GM19452 (cell line): ENCODE data around the gene VCL.
A peak's percentile ranks its signal among the peaks of the same experiment; 100 is the strongest.
"Not testable (repeated sequence)": the region's sequence is repeated elsewhere in the genome, so short reads cannot be mapped to it uniquely, and the experiment has no call there.

Source experiments
- ATAC-seq: cut with Tn5 transposase; IDR thresholded peaks from one replicate; pipeline ENCODE4 v1.9.1; 2021; ENCODE audit not compliant: unreplicated experiment

VCL gene

GRCh38 chr10:74000892-74001669 lies 3.2 kb downstream of the VCL start:
- no peak for ATAC-seq

GRCh38 chr10:74006269-74006668 lies 8.4 kb downstream of the VCL start:
- ATAC-seq, result no peak

DNA sequence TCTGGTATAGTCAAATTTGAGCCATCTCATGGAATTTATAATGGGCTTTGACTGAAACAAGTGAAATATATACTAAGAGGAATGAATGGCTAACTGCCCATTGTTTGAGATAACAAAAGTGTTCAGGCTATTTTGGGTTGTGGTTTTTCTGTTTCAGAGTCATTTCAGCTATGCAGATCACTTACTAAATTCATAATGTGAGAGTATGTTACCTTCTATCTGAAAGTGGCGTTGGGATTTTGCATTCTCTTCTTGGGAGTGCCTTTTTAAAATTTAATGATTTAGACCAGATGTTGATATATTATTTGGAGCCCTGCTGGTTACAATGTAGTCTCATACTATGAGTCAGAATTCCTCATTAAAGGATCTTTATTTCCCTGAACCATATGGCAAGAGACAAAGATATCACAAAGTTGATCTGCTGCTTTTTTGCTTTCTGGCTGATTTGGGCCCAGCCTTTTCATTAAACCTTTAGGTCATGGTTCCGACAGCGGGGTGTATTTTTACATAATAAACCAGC lies 10.4 kb downstream of the VCL start:
- ATAC-seq, result no peak

DNA sequence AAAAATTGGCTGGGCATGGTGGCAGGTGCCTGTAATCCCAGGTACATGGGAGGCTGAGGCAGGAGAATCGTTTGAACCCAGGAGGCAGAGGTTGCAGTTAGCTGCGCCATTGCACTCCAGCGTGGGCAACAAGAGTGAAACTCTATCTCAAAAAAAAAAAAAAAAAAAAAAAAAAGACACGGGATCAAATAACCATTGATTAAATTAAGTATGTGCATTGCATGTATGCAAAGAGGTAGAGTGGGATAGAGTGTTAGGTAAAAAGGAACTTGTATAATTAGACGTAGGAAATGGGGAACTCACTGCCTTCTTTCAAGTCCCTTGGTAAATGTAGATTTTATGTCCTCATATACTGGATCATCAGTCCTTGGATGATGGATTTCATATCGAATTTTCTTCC lies 13.1 kb downstream of the VCL start:
- no peak for ATAC-seq

DNA sequence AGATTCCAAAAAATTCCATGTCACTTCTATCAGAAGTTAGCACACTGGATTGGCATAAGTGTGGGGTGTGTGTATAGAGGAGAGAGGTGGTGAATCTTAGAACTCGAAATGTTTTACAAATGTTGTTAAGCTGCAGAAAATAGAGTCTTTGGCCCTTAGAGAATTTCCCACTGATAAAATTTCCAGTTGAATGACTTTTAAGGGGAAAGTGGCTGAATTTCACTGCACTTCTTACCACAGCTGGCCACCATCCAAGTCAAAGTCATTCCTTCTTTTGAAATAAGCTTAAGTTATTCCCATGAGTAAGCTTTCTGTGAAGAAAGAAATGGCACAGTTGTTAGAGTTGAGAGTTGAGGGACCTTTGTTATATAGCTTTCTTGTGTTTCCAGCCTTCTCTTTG lies 13.9 kb downstream of the VCL start:
- no peak for ATAC-seq

- no peak for ATAC-seq
Observed at GRCh38 chr10:74012480-74012879, 14.6 kb downstream of the VCL start.

- ATAC-seq, result no peak
Observed at GRCh38 chr10:74013004-74013403, 15.1 kb downstream of the VCL start.

GRCh38 chr10:74014574-74014973 lies 16.7 kb downstream of the VCL start:
- ATAC-seq, result not testable (repeated sequence)

GRCh38 chr10:74018241-74018640 lies 20.3 kb downstream of the VCL start:
- no peak for ATAC-seq

- ATAC-seq, result no peak
Observed at GRCh38 chr10:74021248-74022055, 23.5 kb downstream of the VCL start.

GRCh38 chr10:74022926-74023629 lies 25.2 kb downstream of the VCL start:
- no peak for ATAC-seq

GRCh38 chr10:74024600-74024999 lies 26.7 kb downstream of the VCL start:
- ATAC-seq, result no peak

DNA sequence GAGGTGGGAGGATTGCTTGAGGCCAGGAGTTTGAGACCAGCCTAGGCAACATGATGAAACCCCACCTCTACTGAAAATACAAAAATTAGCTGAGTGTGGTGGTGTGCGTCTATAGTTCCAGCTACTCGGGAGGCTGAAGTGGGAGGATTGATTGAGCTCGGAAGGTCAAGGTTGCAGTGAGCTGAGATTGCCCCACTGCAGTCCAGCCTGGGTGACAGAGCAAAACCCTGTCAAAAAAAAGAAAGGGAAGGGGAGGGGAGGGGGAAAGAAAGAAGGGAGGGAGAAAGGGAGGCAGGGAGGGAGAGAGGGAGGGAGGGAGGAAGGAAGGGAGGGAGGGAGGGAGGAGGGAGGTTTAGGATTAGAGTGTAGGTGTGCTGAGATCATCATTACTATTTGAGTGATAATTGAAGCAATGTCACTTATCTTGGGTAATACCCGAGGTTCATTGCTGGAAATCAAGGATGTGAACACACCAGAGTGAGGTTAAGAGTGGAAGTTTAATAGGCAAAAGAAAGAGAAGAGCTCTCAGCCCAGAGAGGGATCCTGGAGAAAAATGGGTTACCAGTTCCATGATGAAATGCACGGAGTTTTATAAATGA lies 27.6 kb downstream of the VCL start:
- no peak for ATAC-seq

DNA sequence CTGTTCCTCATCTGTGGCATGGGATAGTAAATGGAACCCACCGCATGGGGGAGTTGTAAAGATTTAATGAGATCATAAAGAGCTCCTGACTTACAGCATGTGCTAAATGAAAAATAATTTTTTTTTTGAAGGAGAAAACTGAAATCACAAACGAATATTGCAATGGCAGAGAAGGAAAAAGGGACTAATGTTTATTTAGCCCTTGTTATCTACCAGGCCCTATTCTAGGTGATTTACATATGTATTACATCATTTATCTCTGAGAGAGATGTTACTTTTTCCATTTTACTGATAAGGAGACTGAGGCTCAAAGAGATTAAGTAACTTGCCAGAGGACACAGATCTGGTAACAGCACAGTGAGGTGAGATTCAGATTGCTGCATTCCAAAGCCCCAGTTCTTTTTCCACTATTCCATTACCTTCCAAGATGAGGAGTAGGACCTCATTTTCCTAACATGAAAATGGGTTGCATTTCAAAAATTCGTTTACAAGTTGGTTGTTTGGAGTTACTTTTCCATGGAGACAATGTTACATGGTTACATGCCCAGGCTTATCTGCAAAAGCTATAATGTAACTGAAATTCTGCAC lies 28.6 kb downstream of the VCL start:
- ATAC-seq, result no peak

DNA sequence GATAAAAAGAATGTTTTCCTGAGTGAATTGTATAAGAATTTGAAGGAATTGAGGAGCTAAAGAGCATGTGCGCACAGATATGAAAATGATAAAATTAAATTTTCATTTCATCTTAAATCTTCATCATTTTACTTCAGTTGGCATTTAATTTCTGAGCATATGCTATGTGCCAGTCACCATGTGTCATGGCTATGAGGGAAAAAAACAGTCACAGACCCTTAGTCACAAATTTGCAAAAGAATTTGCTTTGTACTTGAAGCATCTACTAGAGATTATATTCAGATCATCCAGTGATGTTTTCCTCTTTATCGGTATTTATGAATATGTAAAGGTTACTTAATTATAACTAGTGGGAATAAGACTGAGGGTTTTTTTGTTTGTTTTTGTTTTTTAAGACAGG lies 29.8 kb downstream of the VCL start:
- no peak for ATAC-seq

DNA sequence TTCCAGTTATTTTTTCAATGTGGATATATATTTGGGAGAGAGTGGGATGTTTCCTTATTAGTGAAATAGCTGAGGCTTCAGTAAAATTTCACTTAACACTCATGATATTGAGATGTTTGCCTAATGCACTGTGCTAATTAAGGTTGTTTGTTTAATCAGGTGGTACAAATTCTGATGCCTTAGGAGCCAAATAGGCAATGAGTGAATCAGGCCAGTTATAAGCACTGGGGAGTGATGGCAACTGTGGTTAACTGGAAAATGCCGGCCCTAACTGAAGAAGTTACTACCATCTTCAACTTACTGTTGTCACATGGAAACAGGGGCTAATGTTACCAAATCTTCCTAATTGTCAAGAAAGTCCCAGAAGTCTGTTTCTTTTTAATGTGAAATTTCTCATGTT lies 32.0 kb downstream of the VCL start:
- no peak for ATAC-seq

DNA sequence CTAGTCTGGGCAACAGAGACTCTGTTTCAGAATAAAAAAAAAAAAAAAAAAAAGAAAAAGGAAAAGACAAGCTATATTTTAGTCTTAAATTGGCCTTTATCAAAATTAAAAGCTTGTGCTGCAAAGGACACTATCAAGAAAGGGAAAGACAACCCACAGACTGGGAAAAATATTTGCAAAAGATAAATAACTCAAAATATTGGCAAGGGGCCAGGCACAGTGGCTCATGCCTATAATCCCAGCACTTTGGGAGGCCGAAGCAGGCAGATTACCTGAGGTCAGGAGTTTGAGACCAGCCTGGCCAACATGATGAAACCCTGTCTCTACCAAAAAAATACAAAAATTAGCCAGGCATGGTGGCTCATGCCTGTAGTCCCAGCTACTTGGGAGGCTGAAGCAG lies 34.3 kb downstream of the VCL start:
- ATAC-seq, result not testable (repeated sequence)

DNA sequence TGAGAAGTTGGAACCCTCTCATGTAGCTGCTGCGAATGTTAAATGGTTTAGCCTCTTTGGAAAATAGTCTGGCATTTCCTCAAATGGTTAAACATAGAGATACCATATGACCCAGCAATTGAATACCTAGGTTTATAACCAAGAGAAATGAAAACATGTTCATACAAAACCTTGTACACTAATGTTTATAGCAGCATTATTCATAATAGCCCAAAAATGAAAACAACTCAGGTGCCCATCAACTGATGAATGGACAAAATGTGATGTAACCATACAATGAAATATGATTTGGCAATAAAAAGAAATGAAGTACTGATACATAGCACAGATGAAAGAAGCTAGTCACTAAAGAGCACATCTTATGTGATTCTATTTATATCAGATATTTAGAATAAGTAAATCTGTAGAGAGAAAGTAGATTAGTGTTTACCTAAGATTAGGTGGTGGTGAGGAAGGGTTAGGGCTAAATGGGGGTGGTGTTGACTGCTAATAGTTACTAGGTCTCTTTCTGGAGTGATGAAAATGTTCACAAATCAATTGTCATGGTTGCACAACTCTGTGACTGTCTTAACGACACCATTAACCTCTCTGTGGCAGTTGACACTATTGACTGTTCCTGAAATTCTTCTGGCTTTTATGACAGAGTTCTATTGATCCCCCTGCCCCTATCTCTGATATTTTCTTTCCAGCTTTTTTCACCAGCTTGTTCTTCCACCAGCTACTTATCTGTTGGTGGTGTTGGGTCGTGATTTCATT lies 35.2 kb downstream of the VCL start:
- ATAC-seq, result no peak

DNA sequence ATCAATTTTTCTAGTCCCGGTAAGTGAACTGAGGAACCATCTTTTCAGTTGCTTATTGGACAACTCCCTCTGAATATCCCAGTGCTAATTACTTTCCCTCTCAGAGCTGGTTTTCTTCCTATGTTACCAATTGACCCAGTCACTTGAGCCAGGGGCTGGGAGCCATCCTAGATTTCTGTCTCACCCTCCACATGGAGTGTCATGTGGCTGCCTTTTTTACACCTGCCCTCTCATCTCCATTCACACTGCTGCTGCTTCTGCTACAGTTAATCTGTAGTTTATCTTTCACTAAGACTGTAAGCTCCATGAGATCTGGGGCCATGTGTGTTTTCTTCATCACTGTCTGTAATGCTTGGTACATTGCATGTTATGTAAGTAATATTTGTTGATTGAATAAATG lies 35.8 kb downstream of the VCL start:
- no peak for ATAC-seq

DNA sequence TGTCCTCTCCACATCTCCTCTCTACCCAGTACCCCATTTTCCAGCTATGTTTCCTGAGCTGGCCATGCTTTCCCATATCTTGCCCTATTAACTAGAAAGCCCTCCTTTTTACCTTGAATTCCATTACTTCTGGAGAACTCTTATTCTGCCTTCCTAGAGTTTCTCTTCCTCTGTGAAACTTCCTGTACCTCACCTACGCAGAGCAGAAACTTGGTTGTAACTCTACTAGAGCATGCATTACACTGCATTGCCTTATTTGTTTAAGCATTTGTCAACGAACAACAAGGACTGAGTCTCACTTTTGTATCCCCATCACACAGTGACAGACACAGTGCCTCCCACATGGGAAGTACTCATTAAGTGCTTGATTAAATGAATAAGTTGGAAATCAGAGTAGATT lies 36.4 kb downstream of the VCL start:
- peak; percentile 53 for ATAC-seq
